GM21526 (cell line): ENCODE results near the gene MYRF.

Experiments
- ATAC-seq: cut with Tn5 transposase; IDR thresholded peaks from one replicate; pipeline ENCODE4 v1.9.1; 2021; ENCODE audit warnings: moderate library complexity; ENCODE audit not compliant: unreplicated experiment, low FRiP score

The MYRF gene

DNA sequence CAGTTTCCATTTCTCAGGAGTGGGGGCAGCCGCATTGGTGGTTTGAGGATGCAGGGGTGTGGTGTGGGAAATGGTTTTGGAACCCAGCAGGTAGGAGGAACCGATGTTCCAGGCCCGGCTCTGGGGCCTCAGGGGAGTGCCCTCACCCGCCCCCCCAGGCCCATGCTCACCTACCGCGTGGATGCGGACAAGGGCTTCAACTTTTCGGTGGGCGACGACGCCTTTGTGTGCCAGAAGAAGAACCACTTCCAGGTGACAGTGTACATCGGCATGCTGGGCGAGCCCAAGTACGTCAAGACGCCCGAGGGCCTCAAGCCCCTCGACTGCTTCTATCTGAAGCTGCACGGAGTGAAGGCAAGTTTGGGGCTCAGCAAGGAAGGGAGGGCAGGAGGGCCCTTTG lies 21.4 kb downstream of the MYRF start:
- no peak for ATAC-seq

DNA sequence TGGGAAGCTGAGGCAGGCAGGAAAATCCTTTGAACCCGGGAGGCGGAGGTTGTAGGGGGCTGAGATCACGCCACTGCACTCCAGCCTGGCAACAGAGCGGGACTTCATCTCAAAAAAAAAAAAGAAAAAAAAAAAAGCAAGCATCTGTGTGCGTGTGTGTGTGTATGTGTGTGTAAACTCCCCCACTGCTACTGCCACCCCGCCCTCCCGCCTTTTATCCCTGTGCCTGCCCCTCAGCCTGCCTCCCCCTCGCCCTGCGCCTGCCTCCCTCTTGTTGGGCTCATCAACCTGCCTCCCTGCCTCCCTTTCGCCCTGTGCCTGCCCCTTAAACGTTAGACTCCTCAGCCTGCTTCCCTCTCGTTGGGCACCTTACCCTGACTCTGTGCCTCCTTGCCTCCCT lies 22.0 kb downstream of the MYRF start:
- no peak for ATAC-seq

DNA sequence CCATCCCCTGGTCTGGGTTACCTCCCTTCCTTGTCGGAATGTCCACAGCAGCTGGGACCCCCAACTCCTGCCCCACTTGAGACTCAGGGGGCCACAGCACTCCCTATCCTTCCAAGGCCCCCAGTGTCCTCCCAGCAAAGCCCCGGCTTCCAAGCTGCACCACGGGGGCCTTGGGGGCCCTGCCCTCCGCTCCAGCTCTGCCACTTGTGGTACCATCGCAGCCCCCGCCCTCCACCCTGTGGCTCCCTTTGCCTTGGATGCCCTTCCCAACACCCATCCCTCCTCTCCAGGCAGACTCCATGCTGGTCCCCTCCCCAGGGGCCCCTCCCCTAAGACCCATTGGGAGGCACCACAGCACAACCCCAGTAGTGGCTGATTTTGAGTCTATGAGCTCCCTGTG lies 22.7 kb downstream of the MYRF start:
- no peak for ATAC-seq

DNA sequence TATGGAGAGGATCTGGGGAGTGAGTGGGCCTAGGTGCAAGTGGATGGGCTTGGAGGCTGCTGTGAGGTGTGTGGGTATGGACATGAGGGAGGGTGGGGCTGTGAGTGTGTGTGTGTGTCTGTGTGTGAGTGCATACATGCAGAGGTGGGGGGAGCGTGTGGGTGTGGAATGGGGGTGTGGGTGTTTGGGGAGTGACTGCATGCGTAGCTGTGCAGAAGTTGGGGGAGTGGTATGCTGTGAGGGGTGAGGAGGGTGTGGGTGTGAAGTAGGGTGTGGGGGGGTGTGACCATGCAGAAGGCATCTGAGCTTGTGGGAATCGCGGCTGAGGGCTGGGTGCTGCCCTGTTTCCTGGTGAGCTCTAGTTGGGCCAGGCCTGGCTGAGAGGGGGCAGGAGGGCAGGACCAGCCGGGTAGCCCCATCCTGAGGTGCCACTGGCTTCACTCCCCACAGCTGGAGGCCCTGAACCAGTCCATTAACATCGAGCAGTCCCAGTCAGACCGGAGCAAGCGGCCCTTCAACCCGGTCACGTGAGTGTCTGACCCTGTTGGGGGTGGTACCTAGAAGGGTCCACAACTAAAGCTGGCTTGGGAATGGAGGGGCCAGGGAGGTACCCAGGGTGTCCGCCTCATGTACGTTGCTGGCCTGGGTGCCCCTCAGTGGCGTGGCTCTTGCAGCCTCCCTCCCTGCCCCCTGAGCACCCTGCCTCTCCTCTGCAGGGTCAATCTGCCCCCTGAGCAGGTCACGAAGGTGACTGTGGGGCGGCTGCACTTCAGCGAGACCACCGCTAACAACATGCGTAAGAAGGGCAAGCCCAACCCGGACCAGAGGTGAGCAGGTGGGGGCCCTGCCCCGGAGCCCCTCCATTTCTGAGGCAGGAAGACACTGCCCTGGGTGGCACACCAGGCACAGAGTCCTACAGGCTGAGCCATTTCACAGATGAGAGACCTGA lies 23.4 kb downstream of the MYRF start:
- ATAC-seq: no peak

DNA sequence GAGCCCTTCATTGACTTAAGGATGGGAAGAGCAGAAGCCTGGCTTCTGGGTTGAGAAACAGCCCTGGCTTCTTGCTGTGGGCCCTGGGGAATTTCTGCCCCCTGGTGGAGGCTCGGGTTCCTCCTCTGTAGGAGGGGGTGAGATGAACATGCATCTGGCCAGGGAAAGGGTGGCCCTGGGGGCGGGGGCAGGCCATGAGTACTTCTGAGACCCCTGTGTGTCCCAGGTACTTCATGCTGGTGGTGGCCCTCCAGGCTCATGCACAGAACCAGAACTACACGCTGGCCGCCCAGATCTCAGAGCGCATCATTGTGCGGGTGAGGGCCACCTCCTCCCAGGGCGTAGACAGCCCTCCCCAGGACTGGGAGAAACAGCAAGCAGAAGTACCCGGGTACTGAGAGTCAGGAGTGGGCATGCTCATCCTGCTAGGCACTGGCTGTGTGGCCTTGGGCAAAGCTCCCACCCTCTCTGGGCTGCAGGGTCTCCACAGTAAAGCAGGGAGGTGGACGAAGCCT lies 24.2 kb downstream of the MYRF start:
- ATAC-seq: no peak

DNA sequence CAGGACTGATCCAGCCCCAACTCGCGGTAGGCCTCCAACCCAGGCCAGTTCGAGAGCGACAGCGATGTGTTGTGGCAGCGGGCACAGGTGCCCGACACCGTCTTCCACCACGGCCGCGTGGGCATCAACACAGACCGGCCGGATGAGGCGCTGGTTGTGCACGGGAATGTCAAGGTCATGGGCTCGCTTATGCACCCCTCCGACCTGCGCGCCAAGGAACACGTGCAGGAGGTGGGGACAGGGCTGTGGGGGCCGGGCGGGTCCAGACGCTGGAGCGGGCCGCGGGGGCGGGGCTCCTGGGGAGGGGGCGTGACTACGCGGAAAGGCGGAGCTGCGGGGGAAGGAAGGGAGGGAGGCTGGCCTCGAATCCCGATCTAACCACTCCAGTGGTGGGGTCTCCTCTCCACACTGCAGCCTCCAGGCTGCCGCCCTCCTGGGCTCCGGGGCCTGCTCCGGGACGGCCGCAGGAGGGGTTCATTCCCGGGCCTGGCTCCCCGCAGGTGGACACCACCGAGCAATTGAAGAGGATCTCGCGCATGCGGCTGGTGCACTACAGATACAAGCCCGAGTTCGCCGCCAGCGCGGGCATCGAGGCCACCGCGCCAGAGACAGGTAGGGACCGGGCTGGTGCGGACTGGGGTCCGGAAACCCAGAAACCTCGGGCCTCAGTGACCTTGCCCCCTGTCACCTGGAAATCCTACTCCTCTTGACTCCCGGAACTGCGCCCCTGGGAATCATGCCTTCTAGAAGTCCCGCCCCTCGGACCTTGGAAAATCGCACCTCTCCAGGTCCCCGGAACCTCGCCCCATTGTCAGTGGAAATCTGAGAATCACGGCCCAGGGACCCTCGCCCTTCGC lies 25.0 kb downstream of the MYRF start:
- ATAC-seq: no peak

DNA sequence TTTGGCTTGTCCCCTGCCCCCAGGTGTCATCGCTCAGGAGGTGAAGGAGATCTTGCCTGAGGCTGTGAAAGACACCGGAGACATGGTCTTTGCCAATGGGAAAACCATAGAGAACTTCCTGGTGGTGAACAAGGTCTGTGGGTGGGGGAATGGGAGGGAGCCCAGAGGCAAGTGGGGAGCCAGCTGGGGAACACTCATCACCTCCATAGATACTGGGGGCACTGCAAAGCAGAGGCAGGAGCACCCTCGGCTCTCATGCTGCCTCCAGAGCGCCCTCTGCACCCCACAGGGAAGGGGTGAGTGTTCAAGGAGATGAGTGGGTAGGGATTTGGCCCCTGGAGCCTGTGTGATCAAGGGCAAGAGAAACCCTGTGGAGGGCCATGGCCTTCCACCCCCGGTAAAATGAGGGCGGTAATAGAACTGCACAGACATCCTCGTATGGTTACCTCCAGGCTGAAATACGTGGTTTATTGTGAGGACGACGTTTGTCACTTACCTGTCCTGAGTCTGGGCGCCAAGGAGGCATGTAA lies 26.0 kb downstream of the MYRF start:
- no peak for ATAC-seq

DNA sequence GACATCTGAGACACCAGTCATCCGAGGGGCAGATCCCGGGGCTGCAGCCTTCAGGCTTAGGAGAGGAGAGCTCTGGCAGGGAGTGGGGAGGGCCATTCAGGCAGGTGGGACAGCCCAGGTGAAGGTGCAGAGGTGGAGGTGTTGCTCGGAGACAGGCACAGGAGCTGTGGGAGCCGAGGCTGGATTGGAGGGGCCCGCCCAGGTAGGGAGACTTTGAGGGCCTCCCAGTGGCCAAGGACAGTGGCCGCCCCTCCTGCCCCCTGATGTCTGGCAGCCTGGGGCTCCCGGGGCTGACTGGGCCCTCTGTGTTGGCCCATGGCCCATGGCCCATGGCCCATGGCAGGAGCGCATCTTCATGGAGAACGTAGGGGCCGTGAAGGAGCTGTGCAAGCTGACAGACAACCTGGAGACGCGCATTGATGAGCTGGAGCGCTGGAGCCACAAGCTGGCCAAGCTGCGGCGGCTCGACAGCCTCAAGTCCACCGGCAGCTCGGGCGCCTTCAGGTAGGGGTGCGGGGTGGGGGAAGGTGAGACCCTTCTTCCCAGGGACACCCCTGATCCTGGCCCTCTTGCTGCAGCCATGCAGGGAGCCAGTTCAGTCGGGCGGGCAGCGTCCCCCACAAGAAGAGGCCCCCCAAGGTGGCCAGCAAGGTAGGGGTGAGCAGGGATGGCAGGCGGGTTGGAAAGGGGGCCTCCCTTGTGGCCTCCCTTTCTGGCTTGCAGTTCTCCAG lies 26.6 kb downstream of the MYRF start:
- ATAC-seq: no peak

DNA sequence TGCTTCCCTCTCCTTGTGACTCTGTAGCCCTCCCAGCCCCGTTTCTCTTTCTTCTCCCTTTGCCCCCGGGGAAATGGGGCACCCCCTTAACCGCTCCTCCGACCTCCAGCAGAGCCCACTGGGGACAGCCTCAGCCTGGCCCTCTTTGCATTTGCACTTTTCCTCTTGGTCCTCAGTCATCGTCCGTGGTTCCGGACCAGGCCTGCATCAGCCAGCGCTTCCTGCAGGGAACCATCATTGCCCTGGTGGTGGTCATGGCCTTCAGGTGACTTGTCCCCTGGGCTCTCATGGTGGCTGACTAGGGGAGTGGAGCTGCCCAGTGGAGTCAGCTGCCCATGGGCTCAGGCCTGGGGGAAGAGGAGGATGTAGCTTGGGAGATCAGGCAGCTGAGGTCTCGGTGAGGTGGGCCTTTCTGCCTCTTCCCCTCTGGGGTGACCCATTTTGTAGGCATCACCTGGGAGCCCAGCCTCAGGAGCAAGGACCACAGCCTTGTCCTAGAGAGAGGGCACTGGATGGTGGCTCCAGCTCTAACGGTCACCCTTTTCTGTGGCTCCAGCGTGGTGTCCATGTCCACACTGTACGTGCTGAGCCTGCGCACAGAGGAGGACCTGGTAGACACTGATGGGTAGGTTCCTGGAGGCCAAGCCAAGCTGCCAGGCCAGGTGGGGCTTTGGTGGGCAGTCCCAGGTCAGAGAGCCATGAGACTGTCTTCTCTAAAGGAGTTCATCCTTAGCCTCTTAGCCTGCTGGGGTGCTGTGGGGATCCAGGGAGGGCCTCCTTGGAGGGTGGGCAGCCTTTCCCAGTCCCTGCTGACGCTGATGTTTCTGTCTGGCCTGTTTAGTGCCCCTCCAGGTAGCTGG lies 27.5 kb downstream of the MYRF start:
- no peak for ATAC-seq

DNA sequence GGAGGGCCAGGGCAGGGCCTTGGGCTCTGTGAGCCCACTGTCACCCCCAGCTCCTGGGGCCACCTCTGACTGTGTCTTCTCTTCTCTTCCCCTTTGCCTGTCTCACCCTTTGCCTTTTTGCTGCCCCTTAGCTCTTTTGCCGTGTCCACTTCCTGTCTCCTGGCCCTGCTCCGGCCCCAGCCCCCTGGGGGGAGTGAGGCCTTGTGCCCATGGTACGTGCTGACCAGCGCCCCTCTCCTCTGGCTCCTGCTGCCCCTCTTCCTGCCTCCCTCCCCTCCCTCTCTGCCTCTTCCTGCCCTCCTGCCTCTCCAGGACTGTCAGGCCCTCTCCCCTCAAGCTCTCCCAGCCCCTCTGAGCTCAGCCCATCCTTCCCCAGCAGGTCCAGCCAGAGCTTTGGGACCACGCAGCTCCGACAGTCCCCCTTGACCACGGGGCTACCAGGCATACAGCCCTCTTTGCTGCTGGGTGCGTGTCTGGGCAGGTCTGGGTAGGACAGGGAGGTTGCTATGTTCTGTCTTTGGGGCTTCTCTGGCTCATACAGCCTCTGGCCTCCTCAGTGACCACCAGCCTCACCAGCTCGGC lies 28.2 kb downstream of the MYRF start:
- no peak for ATAC-seq

DNA sequence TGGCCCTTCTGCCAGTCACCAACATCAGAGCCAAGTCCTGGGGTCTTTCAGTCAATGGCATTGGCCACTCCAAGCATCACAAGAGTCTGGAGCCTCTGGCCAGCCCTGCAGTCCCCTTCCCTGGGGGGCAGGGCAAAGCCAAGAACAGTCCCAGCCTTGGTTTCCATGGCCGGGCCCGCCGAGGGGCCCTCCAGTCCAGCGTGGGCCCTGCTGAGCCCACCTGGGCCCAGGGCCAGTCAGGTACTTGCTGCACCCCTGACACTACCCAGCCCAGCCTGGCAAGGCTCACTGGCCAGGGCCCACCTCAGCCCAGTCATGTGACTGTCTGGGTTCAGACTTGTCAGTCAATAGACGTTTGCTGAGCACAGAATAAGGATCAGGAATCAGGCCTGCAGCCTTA lies 29.1 kb downstream of the MYRF start:
- no peak for ATAC-seq

DNA sequence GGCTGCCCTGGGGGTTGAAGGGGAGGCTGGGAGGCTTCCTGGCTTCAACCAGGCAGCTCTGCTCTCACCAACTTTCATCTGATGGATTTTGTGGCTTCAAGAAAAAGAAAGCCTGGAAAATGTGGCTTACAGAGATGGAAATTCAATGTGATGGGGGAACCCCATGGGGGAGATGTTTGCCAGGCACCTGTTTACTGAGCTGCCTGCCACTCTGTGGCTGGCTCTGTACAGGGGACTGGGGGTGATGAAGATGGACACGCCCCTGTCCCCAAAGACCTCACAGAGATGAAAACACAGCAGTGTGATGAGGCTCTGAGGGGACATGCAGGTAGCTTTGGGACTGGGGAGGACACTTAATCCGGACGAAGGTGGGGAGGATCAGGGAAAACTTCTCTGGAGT lies 29.9 kb downstream of the MYRF start:
- no peak for ATAC-seq

DNA sequence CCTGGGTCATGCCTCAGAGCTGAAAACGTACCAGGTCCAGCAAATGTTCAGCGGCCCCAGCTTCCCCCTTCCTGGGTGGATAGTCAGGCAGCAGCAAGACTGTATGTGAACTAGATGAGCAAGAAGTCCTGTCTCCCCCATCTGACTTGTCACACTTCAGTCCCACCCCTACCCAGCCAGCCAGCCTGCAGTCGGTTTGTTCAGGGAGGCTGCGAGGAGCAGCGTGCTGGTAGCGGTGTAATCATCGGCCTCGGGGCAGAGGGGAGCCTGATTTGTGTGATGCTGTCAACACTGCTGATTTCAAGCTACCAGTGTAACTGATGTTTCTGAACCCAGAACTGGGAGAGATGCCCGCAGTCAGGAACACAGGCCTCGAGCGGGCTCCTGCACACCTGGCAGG lies 30.4 kb downstream of the MYRF start:
- no peak for ATAC-seq

DNA sequence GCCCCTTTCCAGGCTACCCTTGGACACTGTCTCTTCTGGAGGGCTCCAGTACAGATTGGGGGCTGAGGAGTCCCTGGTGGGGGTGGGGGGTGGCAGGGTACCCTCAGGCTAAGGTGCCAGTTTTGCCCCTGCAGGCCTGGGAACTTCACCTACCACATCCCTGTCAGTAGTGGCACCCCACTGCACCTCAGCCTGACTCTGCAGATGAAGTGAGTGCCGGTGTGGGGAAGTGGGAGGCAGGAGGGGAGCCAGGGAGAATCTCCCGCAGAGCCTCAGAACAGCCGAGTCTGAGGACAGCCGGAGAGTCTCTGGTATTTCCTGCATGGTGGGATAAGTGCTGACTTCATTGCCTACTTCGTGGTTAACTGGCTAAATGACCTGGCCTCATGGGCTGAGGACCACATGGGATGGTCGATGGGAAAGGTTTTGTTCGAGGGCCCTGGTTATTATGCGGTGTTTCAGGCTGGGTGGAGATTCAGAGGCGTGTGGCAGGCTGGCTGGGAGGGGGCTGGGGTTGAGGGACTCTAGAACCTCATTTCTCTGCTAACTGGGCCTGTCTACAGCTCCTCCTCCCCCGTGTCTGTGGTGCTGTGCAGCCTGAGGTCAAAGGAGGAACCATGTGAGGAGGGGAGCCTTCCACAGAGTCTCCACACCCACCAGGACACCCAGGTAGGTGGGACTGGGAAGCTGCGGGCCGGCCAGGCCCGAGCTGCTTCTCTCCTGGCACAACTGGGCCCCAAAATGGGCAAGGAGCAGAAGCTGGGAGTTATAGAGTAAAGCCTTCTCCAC lies 31.5 kb downstream of the MYRF start:
- ATAC-seq: no peak

DNA sequence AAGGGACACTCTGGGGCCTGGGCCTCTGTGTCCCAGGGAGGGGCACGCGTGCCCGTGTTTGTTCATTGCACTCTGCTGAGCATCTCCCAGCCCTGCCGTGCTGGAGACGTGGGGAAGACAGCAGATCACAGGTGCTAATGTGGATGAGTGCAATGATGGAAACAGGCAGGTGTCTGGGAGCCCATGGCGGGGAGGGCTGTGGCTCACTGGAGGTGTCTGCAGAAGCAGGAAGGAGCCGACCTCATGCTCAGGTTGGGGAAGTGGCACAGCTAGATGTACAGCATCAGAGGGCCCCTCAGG lies 32.0 kb downstream of the MYRF start:
- no peak for ATAC-seq

DNA sequence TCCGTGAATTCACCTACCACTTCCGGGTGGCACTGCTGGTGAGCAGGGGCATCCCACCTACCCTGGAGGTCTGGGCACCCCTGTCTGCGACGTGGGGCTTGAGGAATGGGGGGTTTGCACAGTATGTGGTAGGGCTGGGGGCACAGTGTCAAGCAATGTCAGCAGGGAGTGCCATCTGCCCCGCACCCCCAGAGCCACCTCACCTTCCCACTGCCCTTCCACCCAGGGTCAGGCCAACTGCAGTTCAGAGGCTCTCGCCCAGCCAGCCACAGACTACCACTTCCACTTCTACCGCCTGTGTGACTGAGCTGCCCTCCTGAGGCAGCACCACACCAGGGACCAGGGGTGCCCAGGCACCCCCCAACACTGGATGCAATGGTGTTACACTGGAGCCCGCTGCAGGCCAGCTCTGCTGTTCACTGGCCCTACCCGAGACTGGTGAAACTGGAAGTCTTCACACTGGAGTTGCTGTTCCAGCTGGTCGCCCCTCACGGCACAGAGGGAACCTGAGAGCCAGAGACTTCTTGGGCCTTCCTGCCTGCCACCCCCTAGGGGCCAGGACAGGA lies 33.5 kb downstream of the MYRF start:
- no peak for ATAC-seq

DNA sequence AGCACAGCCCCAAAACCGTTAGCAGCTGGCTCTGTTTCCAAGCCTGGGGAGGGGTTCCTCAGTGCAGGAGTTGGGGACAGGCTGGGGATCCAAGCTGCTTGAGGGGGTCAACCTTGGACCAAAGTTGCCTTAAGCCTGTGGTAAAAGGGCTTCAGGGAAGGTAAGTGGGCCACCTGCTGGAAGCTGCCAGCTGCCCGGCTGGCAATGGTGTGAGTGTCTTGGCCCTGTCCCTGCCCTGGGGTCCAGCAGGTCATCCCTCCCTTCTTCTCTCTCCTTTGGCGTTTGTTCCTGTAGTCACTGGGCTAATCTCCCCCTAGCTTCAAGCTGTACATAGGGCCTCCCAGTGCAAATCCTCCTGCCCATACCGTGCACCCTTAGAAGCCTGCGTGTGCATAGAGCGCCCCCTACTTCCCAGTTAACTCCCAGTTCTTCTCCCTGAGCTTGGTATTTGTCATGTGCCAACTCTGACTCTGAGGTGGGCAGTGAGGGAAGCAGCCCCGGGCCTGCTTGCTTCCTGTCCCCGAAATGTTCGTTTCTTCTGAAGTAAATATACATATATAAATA lies 35.6 kb downstream of the MYRF start:
- ATAC-seq: no peak

DNA sequence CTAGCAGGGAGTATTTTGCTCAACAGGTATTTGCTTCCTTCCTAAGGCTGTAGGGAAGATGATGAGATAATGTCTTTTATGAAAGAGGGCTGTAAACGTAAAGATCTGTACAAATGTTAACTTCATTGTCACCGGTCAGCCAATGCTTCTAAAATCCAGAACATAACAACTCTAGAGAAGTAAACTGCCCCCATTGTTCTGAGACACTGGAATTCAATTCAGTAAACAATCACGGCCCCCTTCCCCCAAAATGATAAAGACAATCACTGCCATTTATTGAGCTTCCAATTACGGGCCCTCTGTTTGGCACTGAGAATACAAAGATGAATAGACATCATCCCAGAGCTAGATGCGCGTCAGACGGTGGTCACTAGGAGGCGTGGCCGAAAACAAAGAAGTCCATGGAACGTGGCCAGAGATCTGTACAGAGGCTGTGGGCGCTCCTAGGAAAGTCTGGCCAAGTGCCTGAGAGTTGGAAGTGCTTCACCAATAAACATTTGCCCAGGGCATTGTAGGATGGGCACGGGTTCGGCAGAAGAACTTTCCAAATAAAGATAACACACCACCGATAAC lies 39.4 kb downstream of the MYRF start:
- ATAC-seq: no peak
